ENCODE data around the gene SRPK3.
"Not testable (repeated sequence)": the region's sequence is repeated elsewhere in the genome, so short reads cannot be mapped to it uniquely, and the experiment has no call there.

Gene SRPK3, protein sequence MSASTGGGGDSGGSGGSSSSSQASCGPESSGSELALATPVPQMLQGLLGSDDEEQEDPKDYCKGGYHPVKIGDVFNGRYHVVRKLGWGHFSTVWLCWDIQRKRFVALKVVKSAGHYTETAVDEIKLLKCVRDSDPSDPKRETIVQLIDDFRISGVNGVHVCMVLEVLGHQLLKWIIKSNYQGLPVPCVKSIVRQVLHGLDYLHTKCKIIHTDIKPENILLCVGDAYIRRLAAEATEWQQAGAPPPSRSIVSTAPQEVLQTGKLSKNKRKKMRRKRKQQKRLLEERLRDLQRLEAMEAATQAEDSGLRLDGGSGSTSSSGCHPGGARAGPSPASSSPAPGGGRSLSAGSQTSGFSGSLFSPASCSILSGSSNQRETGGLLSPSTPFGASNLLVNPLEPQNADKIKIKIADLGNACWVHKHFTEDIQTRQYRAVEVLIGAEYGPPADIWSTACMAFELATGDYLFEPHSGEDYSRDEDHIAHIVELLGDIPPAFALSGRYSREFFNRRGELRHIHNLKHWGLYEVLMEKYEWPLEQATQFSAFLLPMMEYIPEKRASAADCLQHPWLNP

DNA sequence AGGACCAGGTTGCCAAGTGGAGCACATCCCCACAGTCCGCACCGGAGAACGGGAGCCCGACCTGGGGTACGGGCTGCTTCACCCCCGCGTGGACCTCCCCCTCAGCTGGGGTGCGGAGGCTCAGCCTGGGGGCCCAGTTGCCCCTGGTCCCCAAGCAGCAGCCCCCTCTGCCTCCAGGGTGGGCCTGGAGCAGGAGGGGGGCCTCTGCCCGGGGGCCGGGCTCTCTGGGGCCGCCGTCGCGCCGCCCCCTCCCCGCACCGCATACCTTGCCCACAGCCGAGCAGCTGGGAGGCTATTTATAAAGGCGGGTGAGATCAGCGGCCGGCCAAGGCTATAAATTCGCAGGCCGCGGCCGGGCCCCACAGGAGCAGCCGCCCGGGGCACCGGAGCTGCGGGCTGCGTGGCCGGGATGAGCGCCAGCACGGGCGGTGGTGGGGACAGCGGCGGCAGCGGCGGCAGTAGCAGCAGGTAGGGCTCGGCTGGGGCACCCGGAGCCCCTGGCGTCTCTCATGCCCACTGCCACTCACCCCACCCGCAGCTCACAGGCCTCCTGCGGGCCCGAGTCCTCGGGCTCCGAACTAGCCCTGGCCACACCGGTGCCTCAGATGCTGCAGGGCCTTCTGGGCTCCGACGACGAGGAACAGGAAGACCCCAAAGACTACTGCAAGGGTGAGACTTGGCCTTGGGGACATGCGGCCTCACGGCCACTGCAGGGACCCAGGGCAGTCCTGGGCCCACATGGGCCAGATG, at the start of gene SRPK3:
TSS of gene SRPK3 (plus strand) at position 364 of the 750 bp plus-strand sequence. CDS start at position 410, 46 bp downstream.
- no peak for DNase-seq

DNA sequence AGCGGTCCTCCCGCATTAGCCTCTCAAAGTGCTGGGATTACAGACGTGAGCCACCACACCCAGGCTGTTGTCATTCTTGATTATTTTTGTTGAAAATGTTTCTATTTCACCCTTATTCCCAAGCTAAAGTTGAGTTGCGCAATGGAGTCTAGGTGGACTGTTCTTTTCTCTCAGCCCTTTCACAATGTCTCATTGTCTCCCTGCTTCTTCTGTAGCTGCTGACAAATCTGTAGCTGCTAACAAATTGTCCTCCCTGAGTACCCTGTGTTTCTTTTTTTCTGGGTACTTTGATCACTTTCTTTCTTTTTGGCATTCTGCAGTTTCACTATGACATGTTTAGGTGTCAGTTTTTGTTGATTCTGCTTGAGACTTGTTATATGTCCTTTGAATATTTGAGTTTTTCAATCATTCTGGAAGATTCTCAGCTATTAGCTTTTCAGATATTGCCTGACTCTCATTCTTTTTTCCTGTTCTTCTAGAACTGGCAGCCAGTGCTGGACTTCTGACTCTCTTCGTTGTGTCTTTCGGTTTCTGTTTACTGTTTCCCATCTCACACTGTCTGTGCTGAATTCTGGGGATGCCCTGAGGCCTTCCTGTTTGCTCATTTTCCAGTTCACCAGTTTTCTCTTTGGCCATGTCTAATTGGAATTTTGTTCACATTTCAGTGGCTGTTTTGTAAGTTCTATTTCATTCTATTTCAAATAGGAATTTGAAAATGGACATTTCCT, 49.6 kb upstream of the SRPK3 start:
- no peak for DNase-seq

DNA sequence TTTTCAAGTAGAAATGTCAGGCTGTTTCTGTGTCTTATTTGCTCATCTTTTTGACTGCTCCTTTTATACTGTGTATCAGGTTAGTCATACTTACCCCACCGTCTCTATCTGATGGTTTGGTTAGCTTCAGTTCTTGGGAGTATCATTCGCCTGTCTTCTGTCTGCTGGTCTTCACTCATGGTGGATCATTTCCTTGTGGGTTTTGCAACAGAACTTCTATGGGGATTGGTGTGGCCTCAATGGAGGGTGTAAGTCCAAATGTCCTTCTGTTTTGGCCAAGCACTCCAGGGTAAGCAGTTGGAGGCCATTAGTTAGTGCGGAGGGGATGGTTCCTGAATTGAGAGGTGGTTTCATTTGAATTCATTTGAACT, 49.0 kb upstream of the SRPK3 start:
- DNase-seq = no peak

DNA sequence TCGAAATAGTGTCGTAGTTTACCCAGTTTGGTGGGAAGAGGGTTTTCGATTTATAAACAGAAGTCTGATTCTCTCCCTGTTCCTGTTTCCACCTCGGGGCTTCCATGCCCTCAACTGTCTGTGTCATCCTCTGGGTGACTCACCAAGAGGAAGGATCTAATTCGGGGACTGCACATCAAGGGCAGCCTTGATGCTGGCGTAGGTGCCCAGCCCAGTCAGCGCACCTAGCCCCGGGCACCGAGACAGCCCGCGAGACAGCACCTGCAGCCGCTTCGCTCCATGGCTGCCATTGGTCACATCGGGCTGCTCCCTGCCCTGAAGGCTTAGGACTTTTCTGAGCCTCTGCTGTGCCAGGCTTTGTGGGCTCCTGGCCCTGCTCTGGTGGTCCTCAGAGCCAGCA, 48.4 kb upstream of the SRPK3 start:
- DNase-seq = no peak

DNA sequence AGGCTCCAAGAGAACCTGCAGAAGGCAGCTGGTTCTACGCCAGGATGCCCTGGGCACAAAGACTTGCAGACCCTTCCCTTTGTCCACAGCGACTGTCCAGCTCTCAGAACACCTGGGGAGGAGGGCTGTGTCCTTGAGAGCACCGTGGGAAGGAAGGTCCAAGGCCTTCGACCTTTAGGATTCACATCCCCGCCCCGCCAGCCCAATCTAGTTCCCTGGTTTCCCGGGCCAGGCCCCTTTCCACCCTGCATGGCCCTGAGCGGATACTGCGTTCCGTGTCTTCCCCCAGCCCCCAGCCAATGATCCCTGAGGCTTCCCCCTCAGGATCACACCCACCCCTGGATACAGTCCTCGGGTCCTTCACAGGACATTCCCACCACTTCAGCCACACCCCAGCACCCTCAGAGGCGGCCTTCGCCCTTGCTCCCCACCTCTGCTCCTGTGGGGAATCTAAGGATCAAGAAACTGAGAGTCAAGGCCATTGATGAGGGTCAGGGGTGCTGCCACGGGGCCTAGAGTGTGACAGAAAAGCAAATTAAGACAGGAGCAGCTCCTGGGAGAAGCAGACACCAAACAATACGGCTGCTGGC, 47.1 kb upstream of the SRPK3 start:
- DNase-seq = no peak

DNA sequence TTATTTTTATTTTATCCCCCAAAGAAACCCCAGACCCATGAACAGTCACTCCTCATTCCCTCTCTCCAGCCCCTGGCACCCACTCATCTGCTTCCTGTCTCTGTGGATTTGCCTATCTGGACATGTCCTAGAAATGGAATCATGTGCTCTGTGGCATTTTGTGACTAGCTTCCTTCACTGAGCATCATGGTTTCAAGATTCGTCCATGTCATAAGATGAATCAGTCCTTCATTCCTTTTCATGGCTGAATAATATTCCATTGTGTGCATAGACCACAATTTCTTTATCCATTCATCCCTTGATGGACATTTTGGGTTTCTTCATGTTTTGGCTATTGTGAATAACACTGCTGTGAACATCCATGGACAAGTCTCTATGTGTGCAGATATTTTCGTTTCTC, 46.0 kb upstream of the SRPK3 start:
- DNase-seq = no peak

DNA sequence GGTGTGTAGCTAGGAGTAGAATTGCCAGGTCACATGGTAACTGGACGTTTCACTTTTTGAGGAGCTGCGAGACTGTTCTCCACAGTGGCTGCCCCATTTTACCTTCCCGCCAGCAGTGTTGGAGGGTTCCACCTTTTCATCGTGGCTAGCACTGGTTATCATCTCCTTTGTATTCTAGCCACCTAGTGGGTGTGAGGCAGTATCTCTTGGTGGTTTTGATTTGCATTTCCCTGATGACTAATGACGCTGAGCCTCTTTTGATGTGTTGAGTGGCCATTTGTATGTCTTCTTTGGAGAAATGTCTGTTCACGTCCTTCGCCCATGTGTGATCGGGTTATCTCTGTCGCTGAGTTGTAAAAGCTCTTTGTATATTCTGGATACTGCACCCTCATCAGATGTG, 45.6 kb upstream of the SRPK3 start:
- DNase-seq = no peak

DNA sequence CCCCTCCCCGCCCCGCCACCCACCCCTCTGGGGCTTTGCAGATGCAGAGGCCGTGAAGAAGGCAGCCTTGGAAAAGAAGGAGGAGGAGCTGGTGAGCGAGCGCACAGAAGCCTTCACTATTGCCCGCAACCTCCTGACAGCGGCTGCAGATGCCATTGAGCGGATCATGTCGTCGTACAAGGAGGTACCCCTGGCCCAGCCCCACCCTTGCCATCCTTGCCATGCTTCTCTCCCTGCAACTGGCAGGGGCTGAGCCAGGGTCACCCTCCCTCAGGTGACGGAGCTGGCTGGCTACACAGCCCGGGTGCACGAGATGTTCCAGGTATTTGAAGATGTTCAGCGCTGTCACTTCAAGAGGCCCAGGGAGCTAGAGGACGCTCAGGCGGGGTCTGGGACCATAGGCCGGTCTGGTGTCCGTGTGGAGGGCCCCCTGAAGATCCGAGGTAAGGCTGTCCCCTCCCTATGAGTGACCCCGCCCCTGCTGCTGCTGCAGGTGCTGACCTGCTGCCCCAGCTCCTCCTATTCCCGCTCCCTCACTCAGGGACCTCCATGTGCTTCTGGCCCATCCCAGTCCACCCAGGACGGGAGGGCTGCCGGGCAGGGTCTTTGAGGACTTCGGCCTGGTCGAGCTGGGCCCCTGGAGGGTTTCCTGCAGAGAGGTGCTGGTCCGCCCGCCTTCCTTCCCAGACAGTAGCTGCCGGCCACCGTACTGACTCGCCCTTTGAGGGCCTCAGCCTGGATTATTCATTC, 44.6 kb upstream of the SRPK3 start:
- no peak for DNase-seq

DNA sequence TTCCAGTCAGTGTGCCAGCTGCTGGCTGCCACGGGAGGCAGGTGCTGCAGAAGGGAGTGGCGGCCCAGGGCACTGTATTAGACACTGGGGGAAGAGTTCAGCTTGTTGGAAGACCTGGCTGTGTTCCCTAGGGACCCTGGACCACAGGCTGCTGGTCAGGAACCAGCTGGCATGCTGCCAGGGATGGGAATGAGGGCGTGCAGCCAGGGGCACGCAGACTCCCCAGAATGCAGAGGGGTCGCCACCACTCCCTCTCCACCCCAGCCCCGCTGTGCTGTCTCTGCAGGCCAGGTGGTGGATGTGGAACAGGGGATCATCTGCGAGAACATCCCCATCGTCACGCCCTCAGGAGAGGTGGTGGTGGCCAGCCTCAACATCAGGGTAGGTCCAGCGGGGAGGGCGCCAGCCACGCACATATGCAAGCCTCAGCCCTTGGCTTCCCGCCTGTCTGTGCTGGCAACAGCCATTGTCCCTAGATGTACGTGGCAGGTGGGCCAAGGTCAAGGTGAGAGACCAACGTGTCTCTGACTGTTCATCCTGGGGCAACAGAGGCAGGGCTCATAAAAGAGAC, 43.9 kb upstream of the SRPK3 start:
- no peak for DNase-seq

DNA sequence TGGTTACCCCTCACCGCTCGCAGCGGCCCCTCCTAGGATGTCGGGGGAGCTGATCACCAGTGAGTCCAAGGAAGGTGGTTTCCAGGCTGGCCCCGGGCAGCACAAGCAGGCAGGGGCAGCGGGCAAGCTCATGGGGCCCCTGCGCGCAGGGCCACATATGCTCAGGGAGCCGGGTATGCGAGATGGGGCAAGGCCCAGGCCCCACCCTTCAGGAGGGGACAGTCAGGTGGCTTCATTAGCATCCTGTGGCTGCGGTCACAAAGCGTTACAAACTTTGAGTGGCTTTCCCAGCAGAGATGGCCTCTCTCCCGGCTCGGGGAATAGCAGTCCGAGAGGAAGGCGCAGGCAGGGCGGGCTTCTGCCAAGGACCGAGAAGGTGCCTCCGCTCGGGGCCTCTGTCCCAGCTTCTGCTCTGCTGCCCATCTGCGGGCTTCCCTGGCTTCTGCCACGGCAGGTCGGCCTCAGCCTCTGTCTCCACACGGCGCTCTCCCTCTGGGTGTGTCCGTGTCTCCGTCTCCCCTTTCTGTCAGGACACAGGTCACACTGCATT, 42.7 kb upstream of the SRPK3 start:
- DNase-seq = no peak

DNA sequence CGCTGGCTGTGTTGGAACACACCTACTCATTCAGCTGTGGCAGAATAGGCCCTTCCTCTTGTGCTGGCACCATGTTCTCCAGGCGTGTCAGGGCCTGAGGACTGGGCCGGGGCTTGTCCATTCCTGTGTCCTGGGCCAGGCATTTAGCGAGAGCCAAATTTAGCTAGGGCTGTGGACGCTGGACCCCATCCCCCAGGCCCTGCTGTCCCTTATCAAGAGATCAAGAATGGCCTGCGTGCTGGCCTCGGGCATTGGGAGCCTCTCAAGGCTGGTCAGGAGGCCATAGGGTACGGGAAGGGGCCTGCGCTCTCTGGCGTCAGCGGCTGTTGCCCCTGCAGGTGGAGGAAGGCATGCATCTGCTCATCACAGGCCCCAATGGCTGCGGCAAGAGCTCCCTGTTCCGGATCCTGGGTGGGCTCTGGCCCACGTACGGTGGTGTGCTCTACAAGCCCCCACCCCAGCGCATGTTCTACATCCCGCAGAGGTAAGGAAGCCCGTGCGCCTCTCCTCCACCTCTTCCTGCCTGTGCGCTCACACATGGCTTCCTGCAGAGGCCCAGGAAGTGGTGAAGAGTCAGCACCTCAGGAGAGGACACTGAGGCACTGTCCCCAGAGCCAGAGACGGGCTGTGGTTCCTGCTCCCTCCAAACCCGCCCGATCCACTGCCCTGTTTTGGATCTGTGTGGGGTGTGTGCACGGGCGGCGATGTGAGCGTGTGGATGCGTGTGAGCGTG, 40.9 kb upstream of the SRPK3 start:
- no peak for DNase-seq

DNA sequence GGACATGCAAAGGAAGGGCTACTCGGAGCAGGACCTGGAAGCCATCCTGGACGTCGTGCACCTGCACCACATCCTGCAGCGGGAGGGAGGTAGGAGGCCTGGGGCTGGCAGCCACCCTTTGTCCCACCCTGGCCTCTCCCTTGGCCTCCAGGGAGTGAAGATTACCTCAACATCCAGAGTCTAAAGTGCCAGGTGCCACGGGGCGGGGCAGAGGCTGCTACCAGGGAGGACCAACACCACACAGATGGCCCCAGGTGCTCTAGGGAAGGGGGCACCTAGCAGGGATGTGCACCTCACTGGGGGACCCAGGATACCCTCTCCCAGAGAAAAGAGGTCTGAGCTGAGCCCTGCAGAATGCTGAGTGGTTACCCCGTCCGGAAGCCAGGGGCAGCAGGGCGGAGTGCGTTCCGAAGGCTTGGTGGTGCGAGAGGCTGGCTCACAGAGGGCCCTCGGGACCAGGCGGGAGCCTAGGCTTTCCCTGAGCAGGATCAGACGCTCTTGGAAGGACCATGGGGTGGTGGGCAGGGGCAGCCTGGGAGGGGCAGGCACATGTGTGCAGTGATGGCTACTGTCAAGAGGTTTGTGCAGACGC, 40.1 kb upstream of the SRPK3 start:
- no peak for DNase-seq

DNA sequence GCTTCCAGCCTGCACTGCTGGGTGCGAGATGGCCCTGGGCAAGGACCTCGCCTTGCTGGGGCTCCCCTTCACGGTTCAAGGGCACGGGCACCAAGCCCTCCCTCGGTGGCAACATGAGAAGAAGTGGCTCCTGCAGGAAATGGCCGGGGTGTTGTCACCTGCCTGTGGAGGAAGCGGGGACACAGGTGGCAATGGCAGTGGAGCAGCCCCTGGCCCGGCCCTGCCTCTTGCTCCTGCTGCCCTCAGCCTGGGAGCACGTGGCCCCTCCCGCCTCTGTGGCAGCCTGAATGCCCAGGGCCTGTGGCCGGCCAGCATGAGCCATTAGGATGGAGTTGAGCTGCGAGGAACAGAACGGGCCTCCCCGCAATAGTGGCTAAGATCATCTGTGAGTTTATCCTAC, 39.4 kb upstream of the SRPK3 start:
- DNase-seq = no peak

DNA sequence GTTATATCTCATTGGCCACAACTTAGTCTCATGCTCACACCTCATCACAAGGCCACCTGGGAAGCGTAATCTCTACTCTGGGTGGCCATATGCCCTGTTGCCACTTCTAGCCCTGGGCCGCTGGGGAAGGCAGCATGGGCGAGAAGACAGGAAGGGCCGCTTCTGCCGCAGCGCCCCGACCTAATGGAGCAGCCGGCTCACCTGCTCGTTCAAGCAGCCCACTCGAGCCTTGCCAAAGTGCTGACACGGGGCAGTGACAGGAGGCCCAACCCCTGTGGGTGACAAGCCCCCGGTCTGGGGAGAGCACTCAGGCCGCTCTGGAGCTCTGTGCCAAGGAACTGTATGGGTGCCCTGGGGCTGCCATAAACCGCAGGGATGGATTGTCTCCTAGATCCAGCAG, 38.7 kb upstream of the SRPK3 start:
- DNase-seq = not testable (repeated sequence)

DNA sequence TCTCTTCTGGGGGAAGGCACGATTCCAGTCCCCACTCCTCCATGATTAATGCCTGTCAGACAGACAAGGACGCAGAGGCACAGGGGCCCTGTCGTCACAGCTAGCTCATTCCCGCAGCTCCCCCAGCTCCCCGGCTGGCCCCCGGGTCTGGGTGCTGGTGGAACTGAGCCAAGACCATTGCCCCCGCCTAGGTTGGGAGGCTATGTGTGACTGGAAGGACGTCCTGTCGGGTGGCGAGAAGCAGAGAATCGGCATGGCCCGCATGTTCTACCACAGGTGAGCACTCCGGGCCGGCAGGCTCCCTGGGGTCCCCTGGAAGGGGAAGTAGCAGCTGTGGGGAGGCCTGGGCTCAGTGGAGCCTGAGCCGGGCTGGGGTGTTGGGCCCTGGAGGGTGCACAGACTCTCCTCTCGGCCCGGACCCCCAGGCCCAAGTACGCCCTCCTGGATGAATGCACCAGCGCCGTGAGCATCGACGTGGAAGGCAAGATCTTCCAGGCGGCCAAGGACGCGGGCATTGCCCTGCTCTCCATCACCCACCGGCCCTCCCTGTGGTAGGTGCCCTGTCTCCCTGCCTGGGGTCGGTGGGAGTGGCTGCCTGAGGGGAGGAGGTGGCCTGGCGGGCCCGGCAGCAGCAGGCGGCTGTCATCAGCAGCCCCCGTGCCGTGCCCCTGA, 37.9 kb upstream of the SRPK3 start:
- not testable (repeated sequence) for DNase-seq

DNA sequence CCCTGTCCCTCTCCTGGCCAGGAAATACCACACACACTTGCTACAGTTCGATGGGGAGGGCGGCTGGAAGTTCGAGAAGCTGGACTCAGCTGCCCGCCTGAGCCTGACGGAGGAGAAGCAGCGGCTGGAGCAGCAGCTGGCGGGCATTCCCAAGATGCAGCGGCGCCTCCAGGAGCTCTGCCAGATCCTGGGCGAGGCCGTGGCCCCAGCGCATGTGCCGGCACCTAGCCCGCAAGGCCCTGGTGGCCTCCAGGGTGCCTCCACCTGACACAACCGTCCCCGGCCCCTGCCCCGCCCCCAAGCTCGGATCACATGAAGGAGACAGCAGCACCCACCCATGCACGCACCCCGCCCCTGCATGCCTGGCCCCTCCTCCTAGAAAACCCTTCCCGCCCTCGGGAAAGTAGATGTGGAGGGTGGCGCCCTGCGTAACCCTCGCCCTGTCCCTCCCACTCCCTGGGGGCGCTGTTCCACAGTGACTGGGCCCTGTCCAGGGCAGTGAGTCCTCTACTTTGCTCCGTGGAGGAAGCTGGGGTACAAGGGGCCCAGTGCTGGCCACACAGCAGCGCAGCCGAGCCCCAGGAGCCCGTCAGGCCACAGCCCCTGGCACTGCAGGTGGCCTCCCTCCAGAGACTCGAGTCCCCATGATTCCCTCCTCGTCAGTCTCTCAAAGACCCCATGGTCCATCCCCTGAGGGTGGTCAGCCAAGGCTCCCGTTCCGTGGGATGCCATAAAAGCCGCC, 37.2 kb upstream of the SRPK3 start:
- not testable (repeated sequence) for DNase-seq

DNA sequence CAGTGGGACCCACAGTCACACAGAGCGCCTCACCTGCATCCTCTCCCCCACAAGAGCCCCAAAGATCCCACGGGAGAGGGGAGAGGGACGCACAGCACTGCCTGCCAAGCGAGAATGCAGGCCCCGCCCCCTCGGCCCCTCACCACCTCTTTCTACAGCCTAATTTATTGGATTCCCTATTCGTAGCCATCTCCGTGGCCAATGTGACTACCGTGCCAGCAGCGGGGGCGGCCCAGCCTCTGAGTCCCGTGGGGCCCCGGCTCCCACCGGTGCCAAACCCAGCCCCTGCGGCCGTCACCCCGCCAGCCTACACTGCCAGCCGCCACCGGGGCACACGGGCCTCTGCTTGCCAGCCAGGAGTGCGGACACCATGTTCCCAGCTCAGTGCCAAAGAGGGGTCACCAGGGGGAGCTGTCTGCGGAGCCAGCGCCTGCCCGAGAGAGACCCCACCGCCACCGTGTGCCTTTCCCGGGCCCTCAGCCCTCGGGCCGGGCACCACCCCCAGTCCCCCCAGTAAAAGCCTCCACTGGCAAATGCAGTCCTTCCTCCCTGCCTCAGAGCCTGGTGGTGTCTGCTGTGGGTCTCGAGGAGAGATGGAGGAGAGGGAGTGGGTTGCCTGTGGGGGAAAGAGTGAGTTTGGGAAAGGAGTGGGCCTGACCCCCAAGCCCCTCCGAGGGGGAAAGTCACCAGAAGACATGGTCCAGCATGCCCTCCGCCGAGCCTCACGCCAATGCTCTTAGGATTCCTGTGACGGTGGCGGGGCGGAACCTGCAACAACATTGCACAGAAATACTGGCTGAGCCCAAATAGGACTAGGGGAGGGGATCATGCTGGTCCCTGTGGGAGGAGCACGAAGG, 36.4 kb upstream of the SRPK3 start:
- no peak for DNase-seq

DNA sequence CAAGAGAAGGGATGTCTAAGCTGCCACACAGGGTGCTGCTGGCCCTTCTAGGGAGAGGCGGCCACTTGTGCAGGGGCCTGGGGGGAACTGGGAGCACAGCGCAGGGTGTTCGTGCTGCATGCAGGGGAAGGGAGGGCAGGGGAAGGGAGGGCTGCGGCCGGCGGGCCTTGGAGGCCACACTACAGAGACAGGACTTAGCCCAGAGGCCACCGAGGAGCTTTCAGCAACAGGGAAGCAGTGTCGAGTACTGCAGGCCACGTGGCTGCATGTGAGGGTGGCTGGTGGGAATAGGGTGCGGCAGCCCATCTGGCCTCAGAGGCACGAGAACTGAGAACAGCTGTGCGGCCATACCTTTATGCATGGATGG, 35.8 kb upstream of the SRPK3 start:
- DNase-seq = not testable (repeated sequence)

Measured in activated CD4-positive, alpha-beta T cell treated with anti-CD3 and anti-CD28 coated beads for 1 hour (primary cell).